CD4-positive, alpha-beta T cell treated with Interleukin-6 for 4 hours (primary cell): Measurements from ENCODE around the gene RBM33.
"Not testable (repeated sequence)": the region's sequence is repeated elsewhere in the genome, so short reads cannot be mapped to it uniquely, and the experiment has no call there.

Source experiments
- DNase-seq: peaks from one replicate; pipeline ENCODE4 v3.0.0-alpha.2; 2020; ENCODE audit warnings: mixed read lengths

Gene RBM33

GRCh38 chr7:155813125-155813524 lies 168.7 kb downstream of the RBM33 start:
- no peak for DNase-seq

- DNase-seq, result no peak
Observed at GRCh38 chr7:155813546-155814315, 169.3 kb downstream of the RBM33 start.

GRCh38 chr7:155814316-155815276 lies 170.1 kb downstream of the RBM33 start:
- DNase-seq, result no peak

- peak; percentile 53 for DNase-seq
Observed at GRCh38 chr7:155815332-155816191, 171.1 kb downstream of the RBM33 start.

- DNase-seq, result no peak
Observed at GRCh38 chr7:155816192-155816508, 171.7 kb downstream of the RBM33 start.

- DNase-seq, result no peak
Observed at GRCh38 chr7:155816996-155817395, 172.5 kb downstream of the RBM33 start.

GRCh38 chr7:155817515-155817914 lies 173.1 kb downstream of the RBM33 start:
- not testable (repeated sequence) for DNase-seq

GRCh38 chr7:155818154-155818819 lies 173.8 kb downstream of the RBM33 start:
- no peak for DNase-seq

- no peak for DNase-seq
Observed at GRCh38 chr7:155818820-155819168, 174.3 kb downstream of the RBM33 start.

- no peak for DNase-seq
Observed at GRCh38 chr7:155819186-155819585, 174.7 kb downstream of the RBM33 start.

- DNase-seq, result no peak
Observed at GRCh38 chr7:155820246-155820645, 175.8 kb downstream of the RBM33 start.

GRCh38 chr7:155820788-155821187 lies 176.3 kb downstream of the RBM33 start:
- no peak for DNase-seq

- no peak for DNase-seq
Observed at GRCh38 chr7:155821851-155822250, 177.4 kb downstream of the RBM33 start.

- no peak for DNase-seq
Observed at GRCh38 chr7:155824227-155824886, 179.9 kb downstream of the RBM33 start.

GRCh38 chr7:155825336-155825735 lies 180.9 kb downstream of the RBM33 start:
- DNase-seq, result no peak

GRCh38 chr7:155829796-155830470 lies 185.5 kb downstream of the RBM33 start:
- no peak for DNase-seq
